Measurements from ENCODE around the gene FYN. TPM values are rescaled to one million over a fixed set of nuclear protein-coding genes. Genes with fewer than 3 reads are reported as not detected.

FYN gene
- total RNA-seq, 1 experiment from 2014 or later: not detected

DNA sequence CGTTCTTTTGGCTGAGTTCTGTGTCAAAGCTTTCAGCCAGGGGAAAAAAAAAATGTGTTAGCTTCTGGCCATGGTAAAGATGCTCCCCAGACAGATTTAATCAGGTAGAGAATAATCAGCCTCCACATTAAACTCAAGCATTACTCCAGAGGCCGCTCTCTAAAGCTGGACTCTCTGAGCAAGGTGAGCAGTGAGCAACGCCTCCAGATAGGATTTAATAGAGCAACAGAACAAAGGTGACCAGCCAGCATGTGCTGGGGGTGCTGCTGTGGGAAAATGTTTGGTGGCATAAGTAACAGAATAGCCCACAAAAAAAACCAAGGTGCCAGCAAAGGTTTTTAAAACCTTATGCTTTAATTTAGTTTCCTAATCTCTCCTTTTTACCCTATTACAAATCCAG lies 164.1 kb downstream of the FYN start:
- no peak for DNase-seq (ENCODE audit: low spot score)
- in situ Hi-C loops (cut with HindIII; ENCODE audit: low sequenced_read_pairs): no loop called here

DNA sequence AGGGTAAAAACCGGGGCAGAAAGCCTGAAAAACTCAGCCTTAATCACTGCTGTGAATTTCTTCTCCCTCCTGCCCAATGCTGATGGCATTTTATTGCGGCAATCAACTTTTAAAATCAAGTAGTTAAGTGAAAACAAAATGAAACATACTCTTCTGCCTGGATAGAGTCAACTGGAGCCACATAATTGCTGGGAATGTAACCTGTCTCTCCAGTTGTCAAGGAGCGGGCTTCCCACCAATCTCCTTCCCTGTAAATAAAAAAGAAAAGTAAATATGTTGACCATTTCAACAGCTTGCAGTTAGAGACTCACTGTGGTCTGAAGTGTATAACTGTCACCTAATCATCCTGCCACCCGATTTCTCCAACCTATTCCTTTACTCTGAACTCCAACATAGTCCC lies 165.5 kb downstream of the FYN start:
- no peak for DNase-seq (ENCODE audit: low spot score)
- in situ Hi-C loops (cut with HindIII; ENCODE audit: low sequenced_read_pairs): no loop called here

DNA sequence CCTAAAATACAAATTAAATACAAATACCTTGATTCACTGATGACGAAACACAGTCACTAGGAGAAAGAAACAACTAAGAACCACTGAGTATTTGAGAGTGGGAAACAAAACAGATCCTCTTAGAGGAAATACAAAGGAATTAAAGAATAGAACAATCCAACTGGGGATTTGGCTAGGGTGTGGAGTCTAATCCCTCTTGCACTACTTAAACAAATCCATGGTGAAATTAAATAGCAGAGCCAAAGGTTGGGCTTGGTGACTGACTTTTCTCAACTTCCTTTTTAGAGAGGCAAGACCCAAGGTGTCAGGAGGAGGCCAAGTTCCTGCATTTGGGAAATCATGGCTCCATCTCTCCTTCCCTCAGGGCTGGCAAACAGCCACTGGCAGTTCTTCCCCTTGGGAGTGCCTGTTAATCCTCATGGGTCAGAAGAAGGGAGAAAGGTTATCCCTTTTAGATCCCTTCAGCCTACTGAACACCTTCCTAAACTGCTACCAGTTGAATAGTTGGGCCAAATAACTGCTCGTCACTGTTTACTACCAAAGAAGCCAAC lies 166.3 kb downstream of the FYN start:
- in situ Hi-C loops (cut with HindIII; ENCODE audit: low sequenced_read_pairs): no loop called here
- DNase-seq (ENCODE audit: low spot score): no peak

DNA sequence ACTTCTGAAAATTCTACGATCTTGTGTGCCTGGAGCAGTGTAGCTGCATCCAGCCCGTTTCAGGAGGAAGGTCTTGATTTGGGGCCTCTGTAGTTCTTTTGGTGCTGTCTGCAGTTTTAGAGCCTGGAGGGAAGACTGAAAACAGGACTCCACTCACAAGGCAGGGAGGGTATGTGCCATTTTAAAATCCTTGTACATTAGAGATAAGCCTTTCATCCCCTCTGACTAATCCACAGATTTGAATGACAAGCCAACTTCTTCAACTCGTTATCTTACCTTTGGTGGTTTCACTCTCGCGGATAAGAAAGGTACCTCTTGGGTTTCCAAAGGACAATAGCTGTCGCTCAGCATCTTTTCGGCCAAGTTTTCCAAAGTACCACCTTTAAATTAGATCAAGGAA lies 169.5 kb downstream of the FYN start:
- in situ Hi-C loops (cut with HindIII; ENCODE audit: low sequenced_read_pairs): no loop called here
- DNase-seq (ENCODE audit: low spot score): no peak

DNA sequence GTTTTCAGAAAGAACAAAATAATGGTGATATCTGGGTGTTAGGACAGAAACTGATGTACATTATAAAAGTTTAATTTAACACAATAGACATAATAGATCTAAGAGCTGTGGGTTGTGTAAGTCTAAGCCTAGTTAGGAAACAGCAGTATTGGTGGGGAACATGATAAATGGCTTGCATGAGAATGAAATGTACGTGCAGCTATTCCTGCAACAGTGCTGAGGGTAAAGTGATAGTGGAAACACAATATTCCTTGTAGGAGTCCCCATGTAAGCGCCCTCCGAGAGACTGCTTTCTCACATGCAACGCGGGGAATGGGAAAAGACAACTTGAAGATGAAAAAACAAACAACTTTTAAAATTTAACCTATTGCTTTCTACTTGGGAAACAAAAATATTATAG lies 171.0 kb downstream of the FYN start:
- in situ Hi-C loops (cut with HindIII; ENCODE audit: low sequenced_read_pairs): no loop called here
- DNase-seq (ENCODE audit: low spot score): no peak

DNA sequence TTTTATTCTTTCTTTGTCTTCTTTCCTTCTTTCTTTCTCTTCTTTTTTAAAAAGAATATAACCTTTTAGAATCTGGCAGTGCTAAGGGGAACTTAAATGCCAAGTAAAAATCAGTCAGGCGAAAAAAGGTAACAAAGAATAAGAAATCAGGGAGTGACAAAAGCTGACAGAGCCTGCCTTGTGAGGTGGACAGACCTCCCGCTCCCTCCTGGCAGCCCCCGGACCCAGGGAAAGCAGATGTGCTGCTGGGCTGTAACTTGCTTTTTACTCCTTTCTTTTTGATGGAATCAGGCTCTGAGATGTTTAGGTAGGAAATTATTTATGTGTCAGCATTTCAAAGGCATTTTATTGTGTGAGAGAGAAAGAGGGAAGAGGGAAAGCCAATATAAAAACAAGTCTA lies 172.1 kb downstream of the FYN start:
- in situ Hi-C loops (cut with HindIII; ENCODE audit: low sequenced_read_pairs): no loop called here
- DNase-seq (ENCODE audit: low spot score): no peak

DNA sequence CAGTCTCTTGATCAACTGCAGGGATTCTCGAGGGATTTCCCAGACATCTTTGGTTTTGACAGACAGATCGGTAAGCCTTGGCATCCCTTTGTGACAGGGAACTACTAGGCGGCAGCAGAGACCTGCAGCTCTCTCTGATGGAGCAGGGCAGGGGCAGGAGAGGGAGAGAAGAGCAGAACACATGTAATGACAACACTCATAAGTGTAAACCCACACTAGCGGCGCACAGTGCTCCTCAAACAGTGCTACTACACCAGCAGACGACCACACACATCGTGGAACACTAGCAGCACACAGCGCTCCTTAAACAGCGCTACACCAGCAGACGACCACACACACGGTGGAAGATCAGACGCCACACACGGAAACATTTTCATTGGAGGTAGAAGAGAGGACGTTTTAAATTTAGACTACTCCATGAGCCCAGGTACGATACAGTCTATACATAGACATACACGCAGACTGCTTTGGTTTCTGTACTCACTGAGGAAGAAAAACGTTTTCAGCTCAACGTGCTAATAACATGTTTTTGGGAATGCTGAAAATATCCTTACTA lies 173.0 kb downstream of the FYN start:
- in situ Hi-C loops (cut with HindIII; ENCODE audit: low sequenced_read_pairs): no loop called here
- no peak for DNase-seq (ENCODE audit: low spot score)

DNA sequence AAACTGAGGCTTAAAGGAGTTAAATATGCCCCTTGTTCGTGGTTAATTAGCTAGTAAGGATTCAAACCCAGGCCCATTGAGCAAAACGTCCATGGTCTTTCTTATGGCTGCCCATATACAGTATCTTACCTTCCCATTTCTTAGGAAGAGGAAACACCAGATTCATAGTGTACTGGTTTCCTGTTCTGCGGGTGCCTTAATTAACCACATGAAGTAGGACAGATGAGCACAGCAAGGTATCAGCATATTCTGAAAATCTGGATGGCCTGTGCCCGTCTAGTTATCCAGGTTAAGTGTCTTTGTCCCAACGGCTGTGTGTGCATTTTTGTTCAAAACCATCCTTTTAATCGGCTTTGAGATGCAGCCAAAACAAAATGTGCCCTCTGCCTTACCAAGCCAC lies 174.1 kb downstream of the FYN start:
- in situ Hi-C loops (cut with HindIII; ENCODE audit: low sequenced_read_pairs): no loop called here
- DNase-seq (ENCODE audit: low spot score): no peak

DNA sequence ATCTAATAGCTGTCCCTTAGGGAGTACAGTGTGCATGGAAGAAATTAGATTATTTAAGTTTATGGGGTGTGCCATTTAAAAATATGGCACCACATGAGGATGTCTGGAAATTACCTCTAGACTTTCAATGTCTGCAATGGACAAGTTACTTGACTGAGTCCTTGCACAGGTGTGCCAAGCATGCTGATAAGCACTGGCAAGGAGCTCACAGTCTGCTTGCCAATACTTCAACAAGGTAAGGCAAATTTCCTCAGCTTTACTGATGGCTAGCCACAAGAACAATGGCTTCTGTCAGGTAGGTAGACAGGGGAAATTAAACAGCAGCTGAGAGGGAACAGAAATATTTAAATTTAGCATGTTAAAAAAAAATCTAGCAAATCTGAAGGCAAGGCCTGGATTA lies 176.4 kb downstream of the FYN start:
- peak; percentile 68 for DNase-seq (ENCODE audit: low spot score)
- in situ Hi-C loops (cut with HindIII; ENCODE audit: low sequenced_read_pairs): no loop called here

DNA sequence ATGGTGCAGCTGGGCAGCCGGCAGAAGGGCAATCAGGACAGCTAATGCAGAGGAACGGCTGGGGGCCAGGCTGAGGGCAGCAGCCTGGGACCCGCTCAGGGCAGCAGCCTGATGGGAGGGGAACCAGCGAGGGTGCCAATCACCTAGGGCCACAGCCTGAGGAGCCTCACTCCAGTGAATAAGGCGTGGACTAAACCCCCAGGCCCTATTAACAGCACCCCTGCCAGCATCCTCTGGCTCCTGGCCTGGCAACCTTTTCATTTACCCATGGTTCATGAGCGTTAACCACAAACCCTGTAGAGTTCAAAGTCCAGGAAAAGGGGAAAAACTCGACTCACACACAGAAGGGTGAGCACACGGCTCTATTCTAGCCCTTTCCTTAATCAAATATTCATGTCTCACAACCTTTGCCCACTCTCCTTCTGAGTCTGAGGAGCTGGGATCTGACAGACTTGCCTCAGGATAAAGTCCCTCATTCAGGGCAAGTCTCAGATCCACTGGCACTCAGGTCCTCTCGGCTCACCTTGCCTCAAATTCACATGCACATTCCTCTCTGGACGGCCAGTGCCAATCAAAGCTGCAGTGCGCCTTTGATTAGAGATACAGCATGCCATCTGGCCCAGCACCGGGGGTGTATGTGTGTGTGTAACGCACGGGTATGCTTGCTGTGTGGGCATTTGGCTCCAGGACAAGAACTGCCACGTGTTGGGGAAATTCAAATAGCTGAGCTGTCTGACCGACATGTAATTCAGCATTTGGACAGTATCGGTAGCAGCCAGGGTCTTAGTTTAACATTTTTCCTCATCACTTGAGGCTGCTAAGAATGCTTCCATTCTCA lies 180.7 kb downstream of the FYN start:
- DNase-seq (ENCODE audit: low spot score): peak; percentile 96
- in situ Hi-C loops (cut with HindIII; ENCODE audit: low sequenced_read_pairs): no loop called here

DNA sequence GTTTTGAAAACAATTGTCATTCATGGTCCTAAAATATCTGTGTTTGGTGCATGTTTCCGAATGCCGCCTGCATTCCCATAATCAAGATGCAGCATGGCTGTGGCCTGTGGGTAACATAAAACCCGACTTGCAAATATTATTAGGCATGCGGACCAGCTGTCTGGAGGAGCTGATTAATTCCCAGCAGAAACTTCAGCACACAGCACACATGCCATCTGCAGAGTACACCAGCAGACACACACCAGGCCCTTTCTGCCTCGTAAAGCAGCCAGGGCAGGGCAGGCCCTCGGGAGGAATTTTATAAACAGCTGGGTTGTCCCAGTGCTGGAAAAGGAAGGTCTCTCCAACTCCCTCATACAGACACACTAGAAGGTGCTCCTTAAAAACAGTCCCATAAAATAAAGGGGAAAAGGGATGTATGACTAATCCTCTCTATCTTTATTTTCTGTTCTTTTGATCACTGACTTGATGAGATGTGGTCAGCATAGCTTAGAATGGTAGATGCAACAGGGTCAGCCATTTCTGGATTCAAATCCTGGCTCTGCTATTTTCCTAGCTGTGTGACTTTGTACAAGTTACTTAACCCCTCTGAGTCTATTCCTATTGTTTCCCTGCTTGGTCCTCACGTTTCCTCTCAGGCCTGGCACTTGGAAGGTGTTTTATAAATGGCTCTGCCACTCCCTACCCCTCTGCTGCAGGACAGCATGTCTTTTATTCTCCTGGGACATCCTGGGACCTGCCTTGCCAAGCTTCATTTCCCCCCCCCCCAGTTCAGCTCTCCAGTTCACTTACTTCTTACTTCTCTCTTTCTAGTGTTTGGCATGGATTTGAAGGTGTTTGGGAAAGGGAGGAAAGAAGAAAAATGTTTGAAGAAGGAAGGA lies 181.7 kb downstream of the FYN start:
- in situ Hi-C loops (cut with HindIII; ENCODE audit: low sequenced_read_pairs): no loop called here
- DNase-seq (ENCODE audit: low spot score): no peak

DNA sequence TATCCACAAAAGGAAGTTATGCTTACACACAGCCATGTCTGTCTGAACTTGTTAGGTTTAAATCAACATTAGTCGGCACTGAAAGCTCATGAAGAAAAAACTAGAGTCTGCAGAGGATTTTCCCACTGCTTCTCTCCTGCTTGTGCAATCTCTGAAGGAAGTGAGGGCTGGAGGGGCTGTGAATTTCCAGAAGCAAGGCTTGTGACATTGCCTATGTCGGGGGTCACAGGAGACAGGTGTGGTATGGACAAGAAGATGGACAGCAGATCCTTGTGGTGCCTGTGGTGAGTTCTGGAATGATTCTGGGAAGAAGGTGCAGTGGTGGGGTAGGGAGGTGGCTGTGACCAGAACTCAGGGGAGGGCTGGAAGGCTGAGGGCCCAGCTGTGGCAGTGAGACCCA lies 183.3 kb downstream of the FYN start:
- in situ Hi-C loops (cut with HindIII; ENCODE audit: low sequenced_read_pairs): no loop called here
- DNase-seq (ENCODE audit: low spot score): no peak

DNA sequence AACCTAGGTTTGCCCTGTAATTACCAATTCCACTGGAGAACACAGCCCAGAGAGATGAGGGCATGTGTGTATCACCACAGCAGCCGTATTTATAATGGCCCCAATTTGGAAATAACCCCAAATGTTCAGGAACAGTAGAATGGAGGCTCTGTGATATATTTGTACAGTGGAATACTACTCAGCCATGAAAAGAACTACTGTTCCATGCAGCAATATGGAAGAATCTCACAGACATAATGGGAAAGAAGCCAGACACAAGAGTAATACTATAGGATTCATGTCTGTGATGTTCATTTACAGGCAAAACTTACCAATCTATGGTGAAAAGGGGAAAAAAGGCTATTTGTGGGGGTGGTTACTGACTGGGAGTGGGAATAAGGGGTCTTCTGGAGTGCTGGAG lies 183.8 kb downstream of the FYN start:
- in situ Hi-C loops (cut with HindIII; ENCODE audit: low sequenced_read_pairs): no loop called here
- DNase-seq (ENCODE audit: low spot score): no peak

DNA sequence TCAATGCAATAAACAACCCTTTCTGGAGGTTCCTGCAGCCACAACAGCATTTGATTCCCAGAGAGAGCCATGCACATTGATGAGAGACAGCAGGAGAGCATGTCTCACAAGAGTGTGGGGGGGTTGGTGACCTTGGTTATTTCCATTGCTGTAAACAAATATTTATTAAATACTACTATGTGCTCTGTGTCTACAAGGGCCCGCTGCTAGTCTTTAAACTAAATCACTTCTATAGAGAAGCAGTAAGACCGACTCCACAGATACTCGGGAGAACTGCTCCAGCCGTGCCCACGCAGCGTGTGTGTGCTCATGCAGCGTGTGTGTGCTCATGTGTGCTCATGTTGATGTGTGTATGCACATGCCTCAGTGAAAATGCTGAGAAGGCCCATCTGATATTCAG lies 184.9 kb downstream of the FYN start:
- in situ Hi-C loops (cut with HindIII; ENCODE audit: low sequenced_read_pairs): no loop called here
- DNase-seq (ENCODE audit: low spot score): no peak

DNA sequence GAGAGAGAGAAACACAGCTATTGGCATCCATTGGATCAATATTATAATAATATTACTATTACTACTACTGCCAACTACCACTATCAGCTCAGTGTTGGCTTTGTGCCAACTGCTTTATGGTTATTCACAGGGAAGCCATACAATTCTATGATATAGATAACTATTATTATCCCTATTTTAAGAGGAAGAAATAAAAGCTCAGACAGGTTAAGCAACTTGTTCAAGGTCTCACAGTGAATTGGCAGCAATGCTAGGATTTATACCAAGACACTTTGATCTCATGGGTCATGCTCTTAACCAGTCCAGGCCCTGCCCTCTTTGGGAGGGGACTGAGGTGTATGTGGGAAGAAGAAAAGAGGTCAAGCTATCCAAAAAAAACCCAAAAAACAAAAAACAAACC lies 185.6 kb downstream of the FYN start:
- no peak for DNase-seq (ENCODE audit: low spot score)

DNA sequence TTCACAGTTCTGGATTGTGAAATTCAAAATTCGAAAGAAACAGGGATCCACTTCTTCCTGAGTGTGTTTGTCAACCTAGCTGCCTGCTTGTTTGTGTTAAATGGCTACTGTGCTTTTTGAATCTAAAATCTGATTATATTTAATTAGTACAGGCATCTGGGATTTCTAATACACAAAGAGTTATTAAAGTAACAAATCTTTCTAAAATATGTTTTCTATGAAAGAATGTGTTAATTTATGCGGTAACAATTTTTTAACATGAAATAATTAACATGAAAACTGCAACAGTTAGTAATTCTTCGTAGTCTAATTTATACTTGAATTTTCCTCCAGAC lies 186.4 kb downstream of the FYN start:
- in situ Hi-C loops (cut with HindIII; ENCODE audit: low sequenced_read_pairs): no loop called here

More for the DNA sequence above, 185.6 kb downstream of the FYN start:
- in situ Hi-C loops (cut with HindIII; ENCODE audit: low sequenced_read_pairs): no loop called here

DNA sequence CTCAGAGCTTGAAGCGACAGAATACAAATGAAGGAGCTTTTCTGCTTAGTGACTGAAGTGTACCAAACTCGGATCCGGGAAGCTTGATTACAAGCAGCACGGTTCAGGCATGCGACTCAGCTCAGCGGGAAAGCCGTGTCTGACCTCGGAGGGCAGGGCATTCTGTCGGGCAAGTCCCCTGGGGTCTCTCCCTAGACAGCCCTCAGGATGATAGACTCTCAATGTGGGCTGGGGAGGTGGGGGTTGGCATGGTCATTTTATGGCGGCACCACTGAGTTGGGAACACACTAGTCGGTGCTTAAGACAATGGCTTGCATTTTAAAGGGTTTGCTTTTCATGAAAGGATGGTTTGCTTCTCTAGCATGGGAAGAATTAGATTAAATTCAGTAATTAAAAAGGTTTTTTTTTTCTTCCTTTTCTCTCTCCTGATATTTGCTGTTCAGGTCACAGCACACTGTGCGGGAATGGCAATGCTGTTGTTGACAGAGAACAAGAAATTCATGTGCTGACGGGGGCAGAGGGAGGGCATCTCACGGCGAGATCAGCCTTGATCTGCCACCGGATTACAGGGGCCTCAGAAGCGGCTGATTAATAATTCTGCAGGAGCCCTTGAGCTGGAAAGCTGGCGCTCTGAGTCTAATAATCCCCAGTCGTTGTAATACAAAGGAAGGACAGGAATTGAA lies 186.9 kb downstream of the FYN start:
- DNase-seq (ENCODE audit: low spot score): peak; percentile 31
- in situ Hi-C loops (cut with HindIII; ENCODE audit: low sequenced_read_pairs): no loop called here

More for the DNA sequence above, 186.4 kb downstream of the FYN start:
- no peak for DNase-seq (ENCODE audit: low spot score)

DNA sequence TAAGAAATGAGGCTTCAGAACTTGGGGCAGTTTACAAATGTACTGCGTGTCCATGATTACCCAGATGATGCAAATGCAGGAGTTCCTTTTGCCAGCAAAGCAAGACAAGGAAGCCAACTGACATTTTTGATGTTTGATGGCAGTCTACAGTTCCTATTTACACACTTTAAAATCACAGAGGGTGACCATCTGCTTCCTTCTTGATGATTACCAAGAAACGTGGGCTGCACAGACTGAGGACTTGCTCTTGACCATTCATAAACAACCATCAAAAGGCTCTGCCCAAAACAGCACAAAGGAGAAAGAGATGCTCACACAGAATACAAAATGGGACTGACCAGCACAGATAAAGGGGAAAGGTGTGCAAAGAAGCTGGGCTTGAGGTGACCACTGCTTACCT lies 187.7 kb downstream of the FYN start:
- DNase-seq (ENCODE audit: low spot score): peak; percentile 71
- in situ Hi-C loops (cut with HindIII; ENCODE audit: low sequenced_read_pairs): no loop called here

DNA sequence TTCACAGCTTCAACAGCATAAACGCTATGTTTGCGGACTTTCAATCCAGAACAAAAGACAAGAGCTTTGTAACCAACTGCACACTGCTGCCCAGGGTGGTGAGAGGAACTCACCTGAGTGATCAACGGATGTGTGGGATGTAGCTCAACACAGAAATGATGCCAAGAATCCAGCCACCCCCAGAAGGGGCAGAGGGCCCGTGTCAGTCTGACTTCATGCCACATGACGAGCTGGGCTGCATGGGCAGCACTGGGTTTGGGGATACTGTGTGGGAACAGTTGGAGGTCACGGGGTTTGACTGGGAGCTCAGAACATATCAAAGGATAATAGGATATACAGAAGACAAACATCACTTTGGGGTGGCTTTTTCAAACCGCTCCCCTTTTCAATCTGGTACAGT lies 188.2 kb downstream of the FYN start:
- in situ Hi-C loops (cut with HindIII; ENCODE audit: low sequenced_read_pairs): no loop called here
- DNase-seq (ENCODE audit: low spot score): peak; percentile 17

Data from G401 (cell line).